Stimulated activated CD4-positive, alpha-beta T cell treated with anti-CD3 and anti-CD28 coated beads, Interleukin-2, amount 100 ng/mL, for 24 hours (primary cell): Measurements from ENCODE around the gene TMIGD2.
"Not testable (repeated sequence)": the region's sequence is repeated elsewhere in the genome, so short reads cannot be mapped to it uniquely, and the experiment has no call there.

ENCODE experiments used
- DNase-seq, 2 donors: peaks; one replicate each; pipeline ENCODE4 v3.0.0-alpha.2; 2020

Gene TMIGD2

GRCh38 chr19:4302243-4302640 lies at the start of gene TMIGD2:
Gene TMIGD2, minus strand, starts transcription at chr19:4302389. Its CDS starts 4 bp downstream, at chr19:4302385.
- DNase-seq, result peak in 1 of 2 donors; percentile 21

- DNase-seq, result no peak
Measured at GRCh38 chr19:4350726-4351125, 48.5 kb upstream of the TMIGD2 start.

- DNase-seq, result no peak
Measured at GRCh38 chr19:4350111-4350510, 47.9 kb upstream of the TMIGD2 start.

- not testable (repeated sequence) for DNase-seq
Measured at GRCh38 chr19:4349225-4349624, 47.0 kb upstream of the TMIGD2 start.

GRCh38 chr19:4347521-4347920 lies 45.3 kb upstream of the TMIGD2 start:
- no peak for DNase-seq

GRCh38 chr19:4346020-4346383 lies 43.8 kb upstream of the TMIGD2 start:
- no peak for DNase-seq

- no peak for DNase-seq
Measured at GRCh38 chr19:4345342-4346019, 43.3 kb upstream of the TMIGD2 start.

GRCh38 chr19:4343370-4344307 lies 41.5 kb upstream of the TMIGD2 start, which contains the start of gene MPND:
Gene MPND, plus strand, starts transcription at chr19:4343562. Its CDS starts 32 bp downstream, at chr19:4343594.
- peak; percentile 97 for DNase-seq

GRCh38 chr19:4342615-4343369 lies 40.6 kb upstream of the TMIGD2 start:
- peak; percentile 89 to 91 for DNase-seq

- no peak for DNase-seq
Measured at GRCh38 chr19:4342314-4342614, 40.1 kb upstream of the TMIGD2 start.

- peak; percentile 34 to 60 for DNase-seq
Measured at GRCh38 chr19:4338441-4339355, 36.5 kb upstream of the TMIGD2 start, which contains the start of gene STAP2. Gene STAP2, minus strand, starts transcription at chr19:4338827. Its CDS starts 74 bp downstream, at chr19:4338753.

GRCh38 chr19:4337906-4338440 lies 35.8 kb upstream of the TMIGD2 start:
- DNase-seq, result no peak

GRCh38 chr19:4334929-4335570 lies 32.9 kb upstream of the TMIGD2 start:
- DNase-seq, result no peak

GRCh38 chr19:4329858-4330257 lies 27.7 kb upstream of the TMIGD2 start:
- DNase-seq, result no peak

- peak; percentile 36 to 76 for DNase-seq
Measured at GRCh38 chr19:4328991-4329681, 26.9 kb upstream of the TMIGD2 start.

- DNase-seq, result peak; percentile 93 to 99
Measured at GRCh38 chr19:4328243-4328990, 26.2 kb upstream of the TMIGD2 start.

- no peak for DNase-seq
Measured at GRCh38 chr19:4327877-4328242, 25.7 kb upstream of the TMIGD2 start.

GRCh38 chr19:4327252-4327876 lies 25.2 kb upstream of the TMIGD2 start:
- DNase-seq, result peak; percentile 70 to 86

GRCh38 chr19:4326837-4327251 lies 24.7 kb upstream of the TMIGD2 start:
- peak in 1 of 2 donors; percentile 34 for DNase-seq
